GM08714 (cell line): ENCODE results near the gene SORCS2.

Experiments
- H3K4me3 ChIP-seq: fragments of 200-500 bp; sonication (Bioruptor generic); 2 replicates; pipeline ENCODE4 v1.5.1; 2014; ENCODE audit warnings: mild to moderate bottlenecking, low read length, inconsistent platforms
- ZNF274 ChIP-seq: IDR thresholded peaks from 2 replicates; pipeline ENCODE4 v1.6.1; 2012; ENCODE audit warnings: mild to moderate bottlenecking, low read depth, low read length

The SORCS2 gene

GRCh38 chr4:7741946-7742806 is 549.8 kb downstream of the SORCS2 start:
- H3K4me3 ChIP-seq: no peak overlapping the region
- TF ChIP-seq ZNF274: no peak

- TF ChIP-seq ZNF274: no peak
- no peak overlapping the region for H3K4me3 ChIP-seq
These were observed 550.5 kb downstream of the SORCS2 start for GRCh38 chr4:7742807-7743280.

- no peak for TF ChIP-seq ZNF274
- no peak overlapping the region for H3K4me3 ChIP-seq
These were observed 551.9 kb downstream of the SORCS2 start for GRCh38 chr4:7744142-7744804.

DNA sequence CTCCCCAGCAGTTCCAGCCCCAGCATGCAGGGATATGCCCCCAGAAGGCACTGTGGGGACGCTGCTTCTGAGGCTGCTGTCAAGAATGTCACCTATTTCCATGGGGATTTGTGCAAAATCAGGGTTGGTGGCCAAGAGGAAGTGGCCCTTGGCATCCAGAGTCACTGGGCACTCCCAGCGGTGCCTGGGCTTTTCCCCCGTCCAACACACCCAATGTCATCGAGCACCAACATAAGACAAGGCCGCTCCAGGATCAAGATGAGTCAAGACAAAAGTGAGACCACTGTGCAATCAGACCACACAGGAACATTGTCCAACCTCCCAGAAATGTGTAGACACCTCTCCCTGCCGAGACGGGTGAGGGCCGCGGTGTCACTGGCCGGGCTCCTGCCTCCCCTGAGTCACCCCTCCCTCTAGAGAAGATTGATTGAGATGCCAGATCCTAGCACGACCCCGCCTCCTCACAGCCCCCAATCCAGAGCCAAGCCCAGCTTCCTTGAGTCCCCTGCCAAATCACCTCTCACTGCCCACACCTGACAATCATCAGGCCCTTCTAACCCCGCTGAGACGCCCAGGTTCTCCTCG is 553.1 kb downstream of the SORCS2 start:
- TF ChIP-seq ZNF274: no peak
- no peak overlapping the region for H3K4me3 ChIP-seq

DNA sequence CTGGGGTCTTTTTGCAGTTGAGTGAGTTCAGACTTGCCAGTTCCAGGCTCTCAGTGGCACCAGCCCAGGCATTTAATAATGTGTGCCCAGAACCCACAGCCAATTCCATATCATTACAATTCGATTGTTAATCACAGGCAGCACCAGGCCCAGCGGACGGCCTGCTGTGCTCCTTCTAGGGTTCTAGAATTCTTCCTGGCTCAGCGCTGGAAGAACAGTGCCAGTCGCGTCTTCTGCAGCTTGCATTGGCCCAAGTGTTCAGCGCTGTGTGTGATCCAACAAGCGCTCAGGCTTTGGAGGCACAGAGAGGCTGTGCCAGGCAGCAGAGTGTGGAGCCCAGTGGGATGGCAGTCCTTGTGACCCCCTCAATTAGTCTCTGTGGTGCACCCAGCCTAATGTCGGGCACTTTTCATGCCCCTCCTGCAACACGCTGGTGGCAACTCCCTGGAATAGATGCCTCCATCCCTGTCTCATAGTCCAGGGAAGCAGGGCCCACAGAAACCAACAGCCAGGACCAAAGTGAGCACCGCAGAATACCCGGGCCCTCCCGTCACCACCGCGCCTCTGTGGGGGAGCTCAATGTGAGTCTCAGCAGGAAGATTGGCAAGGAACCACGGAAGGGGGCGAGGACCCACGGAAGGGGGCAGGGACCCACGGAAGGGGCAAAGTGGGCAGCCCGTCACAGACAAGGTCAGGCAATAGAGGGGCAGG is 554.2 kb downstream of the SORCS2 start:
- H3K4me3 ChIP-seq: no peak overlapping the region
- no peak for TF ChIP-seq ZNF274

- TF ChIP-seq ZNF274: no peak
- H3K4me3 ChIP-seq: no peak overlapping the region
These were observed 554.7 kb downstream of the SORCS2 start for GRCh38 chr4:7747062-7747385.

DNA sequence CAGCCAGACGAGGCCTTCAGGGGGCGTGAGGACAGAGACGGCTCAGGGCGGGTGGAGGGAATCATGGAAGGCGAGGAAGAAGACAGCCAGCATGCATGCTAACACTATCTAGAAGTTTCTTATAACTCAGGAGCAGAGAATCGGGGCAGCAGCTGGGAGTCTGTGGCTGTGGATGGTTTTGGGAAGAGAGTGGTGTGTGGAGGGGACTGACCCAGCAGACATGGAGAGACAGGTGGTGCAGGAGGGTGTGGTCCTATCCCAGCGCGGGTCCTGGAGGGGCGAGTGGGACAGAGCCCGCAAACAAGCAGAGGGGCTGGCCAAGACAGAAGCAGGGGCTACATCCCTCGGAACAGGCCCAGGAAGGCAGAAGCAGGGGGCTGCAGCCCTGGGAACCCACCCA is 555.2 kb downstream of the SORCS2 start:
- no peak overlapping the region for H3K4me3 ChIP-seq
- no peak for TF ChIP-seq ZNF274

DNA sequence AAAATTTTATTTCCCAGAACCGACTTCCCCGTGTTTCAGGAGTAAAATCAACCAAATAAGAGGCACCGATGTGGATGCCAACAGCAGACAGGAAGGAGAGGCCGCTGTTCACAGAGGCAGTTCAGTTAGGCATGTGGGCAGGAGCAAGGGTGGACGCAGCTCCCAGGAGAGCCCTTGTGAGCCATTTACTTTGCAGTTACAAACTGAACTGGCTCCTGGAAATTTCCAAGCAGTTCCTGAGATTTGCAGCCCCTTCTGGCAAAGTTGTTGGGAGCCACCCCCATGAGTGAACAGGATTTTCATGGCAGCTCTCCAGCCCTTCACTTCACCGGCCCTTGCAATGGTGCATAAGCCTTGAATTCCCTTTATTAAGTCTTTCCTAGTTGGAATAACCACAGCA is 558.2 kb downstream of the SORCS2 start:
- no peak for TF ChIP-seq ZNF274
- H3K4me3 ChIP-seq: no peak overlapping the region

- no peak overlapping the region for H3K4me3 ChIP-seq
- TF ChIP-seq ZNF274: no peak
These were observed 558.6 kb downstream of the SORCS2 start for GRCh38 chr4:7750972-7751371.

GRCh38 chr4:7752649-7753048 is 560.3 kb downstream of the SORCS2 start:
- H3K4me3 ChIP-seq: no peak overlapping the region
- no peak for TF ChIP-seq ZNF274

DNA sequence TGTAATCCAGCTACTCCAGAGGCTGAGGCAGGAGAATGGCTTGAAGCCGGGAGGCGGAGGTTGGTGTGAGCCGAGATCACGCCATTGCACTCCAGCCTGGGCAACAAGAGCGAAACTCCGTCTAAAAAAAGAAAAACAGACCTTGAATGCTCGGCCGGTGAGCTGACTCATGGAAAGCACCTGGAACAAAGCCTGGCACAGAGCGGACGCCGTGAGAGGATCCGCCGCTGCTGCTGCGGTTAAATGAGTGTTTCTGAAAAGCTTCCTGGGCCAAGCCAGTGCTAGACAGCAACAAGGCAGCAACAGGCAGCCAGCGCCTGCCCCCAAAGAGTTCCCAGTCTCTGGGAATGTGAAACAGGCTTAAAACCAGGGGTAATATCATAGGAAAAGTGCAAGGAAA is 560.9 kb downstream of the SORCS2 start:
- H3K4me3 ChIP-seq: no peak overlapping the region
- TF ChIP-seq ZNF274: no peak

- H3K4me3 ChIP-seq: no peak overlapping the region
- TF ChIP-seq ZNF274: no peak
These were observed 561.7 kb downstream of the SORCS2 start for GRCh38 chr4:7753931-7754465.

GRCh38 chr4:7754565-7755262 is 562.4 kb downstream of the SORCS2 start:
- no peak for TF ChIP-seq ZNF274
- no peak overlapping the region for H3K4me3 ChIP-seq
